Measurements from ENCODE around the gene GNAQ. TPM values are rescaled to one million over a fixed set of nuclear protein-coding genes. Genes with fewer than 3 reads are reported as not detected.

GNAQ gene
- total and polyA plus RNA-seq, 4 donors = 6.8 to 19.6 (median 12.6) TPM

DNA sequence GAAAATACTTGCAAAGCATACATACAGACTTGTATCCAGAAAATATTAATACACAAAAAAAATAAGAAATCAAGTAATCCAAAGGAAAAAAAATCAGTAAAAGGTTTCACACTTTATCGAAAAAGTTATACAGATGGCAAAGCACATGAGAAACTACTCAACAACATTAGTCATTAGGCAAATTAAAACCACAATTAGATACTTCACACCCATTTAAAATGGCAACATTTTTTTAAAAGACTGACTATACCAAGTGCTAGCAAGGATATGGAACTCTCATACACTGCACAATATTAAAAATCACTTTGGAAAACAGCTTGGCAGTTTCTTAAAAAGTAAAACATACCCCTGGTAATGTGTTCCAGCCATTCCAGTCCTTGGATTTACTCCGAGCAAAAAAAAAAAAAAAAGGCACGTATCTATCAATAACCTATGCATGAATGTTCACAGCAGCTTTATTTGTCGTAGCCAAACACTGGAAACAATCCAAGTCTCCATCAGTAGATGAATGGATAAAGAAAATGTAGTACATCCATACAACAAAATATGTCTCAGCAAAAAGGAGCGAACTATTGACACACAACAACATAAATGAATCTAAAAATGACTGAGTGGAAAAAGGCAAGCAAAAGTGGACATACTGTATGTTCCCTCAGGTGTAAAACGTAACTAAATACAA lies 66.0 kb downstream of the GNAQ start:
- 64% methylated on average over 6 of the region's 6 CpGs for WGBS
- TF ChIP-seq, protein P1, sequence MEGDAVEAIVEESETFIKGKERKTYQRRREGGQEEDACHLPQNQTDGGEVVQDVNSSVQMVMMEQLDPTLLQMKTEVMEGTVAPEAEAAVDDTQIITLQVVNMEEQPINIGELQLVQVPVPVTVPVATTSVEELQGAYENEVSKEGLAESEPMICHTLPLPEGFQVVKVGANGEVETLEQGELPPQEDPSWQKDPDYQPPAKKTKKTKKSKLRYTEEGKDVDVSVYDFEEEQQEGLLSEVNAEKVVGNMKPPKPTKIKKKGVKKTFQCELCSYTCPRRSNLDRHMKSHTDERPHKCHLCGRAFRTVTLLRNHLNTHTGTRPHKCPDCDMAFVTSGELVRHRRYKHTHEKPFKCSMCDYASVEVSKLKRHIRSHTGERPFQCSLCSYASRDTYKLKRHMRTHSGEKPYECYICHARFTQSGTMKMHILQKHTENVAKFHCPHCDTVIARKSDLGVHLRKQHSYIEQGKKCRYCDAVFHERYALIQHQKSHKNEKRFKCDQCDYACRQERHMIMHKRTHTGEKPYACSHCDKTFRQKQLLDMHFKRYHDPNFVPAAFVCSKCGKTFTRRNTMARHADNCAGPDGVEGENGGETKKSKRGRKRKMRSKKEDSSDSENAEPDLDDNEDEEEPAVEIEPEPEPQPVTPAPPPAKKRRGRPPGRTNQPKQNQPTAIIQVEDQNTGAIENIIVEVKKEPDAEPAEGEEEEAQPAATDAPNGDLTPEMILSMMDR (IDR thresholded peaks at IDR 0.05; ENCODE audit: low read depth, low read length, missing input control) = no peak
- TF ChIP-seq, protein P2, sequence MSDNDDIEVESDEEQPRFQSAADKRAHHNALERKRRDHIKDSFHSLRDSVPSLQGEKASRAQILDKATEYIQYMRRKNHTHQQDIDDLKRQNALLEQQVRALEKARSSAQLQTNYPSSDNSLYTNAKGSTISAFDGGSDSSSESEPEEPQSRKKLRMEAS (IDR thresholded peaks at IDR 0.05) = no peak
- TF ChIP-seq HNF4G (IDR thresholded peaks at IDR 0.05) (no peak), HNF4A (conservative IDR thresholded peaks at IDR 0.05) (no peak), SP1 (IDR thresholded peaks at IDR 0.05) (no peak), FOXA2 (IDR thresholded peaks at IDR 0.05) (no peak), JUND (IDR thresholded peaks at IDR 0.05) (no peak), TAF1 (conservative IDR thresholded peaks at IDR 0.05) (no peak)
- TF ChIP-seq, protein P3, sequence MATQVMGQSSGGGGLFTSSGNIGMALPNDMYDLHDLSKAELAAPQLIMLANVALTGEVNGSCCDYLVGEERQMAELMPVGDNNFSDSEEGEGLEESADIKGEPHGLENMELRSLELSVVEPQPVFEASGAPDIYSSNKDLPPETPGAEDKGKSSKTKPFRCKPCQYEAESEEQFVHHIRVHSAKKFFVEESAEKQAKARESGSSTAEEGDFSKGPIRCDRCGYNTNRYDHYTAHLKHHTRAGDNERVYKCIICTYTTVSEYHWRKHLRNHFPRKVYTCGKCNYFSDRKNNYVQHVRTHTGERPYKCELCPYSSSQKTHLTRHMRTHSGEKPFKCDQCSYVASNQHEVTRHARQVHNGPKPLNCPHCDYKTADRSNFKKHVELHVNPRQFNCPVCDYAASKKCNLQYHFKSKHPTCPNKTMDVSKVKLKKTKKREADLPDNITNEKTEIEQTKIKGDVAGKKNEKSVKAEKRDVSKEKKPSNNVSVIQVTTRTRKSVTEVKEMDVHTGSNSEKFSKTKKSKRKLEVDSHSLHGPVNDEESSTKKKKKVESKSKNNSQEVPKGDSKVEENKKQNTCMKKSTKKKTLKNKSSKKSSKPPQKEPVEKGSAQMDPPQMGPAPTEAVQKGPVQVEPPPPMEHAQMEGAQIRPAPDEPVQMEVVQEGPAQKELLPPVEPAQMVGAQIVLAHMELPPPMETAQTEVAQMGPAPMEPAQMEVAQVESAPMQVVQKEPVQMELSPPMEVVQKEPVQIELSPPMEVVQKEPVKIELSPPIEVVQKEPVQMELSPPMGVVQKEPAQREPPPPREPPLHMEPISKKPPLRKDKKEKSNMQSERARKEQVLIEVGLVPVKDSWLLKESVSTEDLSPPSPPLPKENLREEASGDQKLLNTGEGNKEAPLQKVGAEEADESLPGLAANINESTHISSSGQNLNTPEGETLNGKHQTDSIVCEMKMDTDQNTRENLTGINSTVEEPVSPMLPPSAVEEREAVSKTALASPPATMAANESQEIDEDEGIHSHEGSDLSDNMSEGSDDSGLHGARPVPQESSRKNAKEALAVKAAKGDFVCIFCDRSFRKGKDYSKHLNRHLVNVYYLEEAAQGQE (IDR thresholded peaks at IDR 0.05) = no peak
- TF ChIP-seq, protein P4, sequence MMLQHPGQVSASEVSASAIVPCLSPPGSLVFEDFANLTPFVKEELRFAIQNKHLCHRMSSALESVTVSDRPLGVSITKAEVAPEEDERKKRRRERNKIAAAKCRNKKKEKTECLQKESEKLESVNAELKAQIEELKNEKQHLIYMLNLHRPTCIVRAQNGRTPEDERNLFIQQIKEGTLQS (IDR thresholded peaks at IDR 0.05) = no peak
- Histone ChIP-seq H3K4me1 (ENCODE audit: control insufficient read depth in 4 of 4, insufficient read depth in 4 of 4, low read length in 3 of 4) (peaks cover 0 to 14% (median 2%) of the 10 kb centered on the region in 4 donors), H3K27ac (ENCODE audit: low read depth in 1 of 2, low read length in 2 of 2) (no peak overlapping the region), H3K36me3 (ENCODE audit: control insufficient read depth in 4 of 4, insufficient read depth in 3 of 4, low read depth in 1 of 4, low read length in 3 of 4) (no peaks in the 10 kb centered on the region), H3K27me3 (ENCODE audit: control insufficient read depth in 4 of 4, insufficient read depth in 4 of 4, low read length in 3 of 4) (no peaks in the 10 kb centered on the region), H3K4me3 (ENCODE audit: low read depth in 1 of 3, low read length in 3 of 3) (no peak overlapping the region), H3K9ac (ENCODE audit: low read depth in 1 of 2, low read length in 2 of 2) (no peak overlapping the region), H3K9me3 (ENCODE audit: control insufficient read depth in 4 of 4, low read length in 3 of 4) (no peaks in the 10 kb centered on the region)
- DNase-seq (ENCODE audit: low spot score) = no peak

DNA sequence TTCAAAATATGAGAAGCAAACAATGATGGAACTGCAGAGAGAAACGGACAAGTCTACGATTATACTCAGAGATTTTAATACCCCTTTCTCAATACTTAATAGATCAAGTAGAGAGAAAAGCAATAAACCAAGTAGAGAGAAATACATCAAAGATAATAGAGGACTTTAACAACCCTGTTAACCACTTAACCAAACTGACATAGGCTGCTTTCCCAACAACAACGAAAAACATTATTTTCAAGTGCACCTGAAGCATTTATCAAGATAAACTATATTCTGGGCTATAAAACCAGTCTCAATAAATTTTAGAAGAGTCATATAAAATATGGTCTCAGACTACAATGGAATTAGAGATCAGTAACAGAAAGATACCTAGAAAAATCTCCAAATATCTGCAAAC lies 67.4 kb downstream of the GNAQ start:
- Histone ChIP-seq H3K27ac (ENCODE audit: low read depth in 1 of 2, low read length in 2 of 2) (no peak overlapping the region), H3K4me3 (ENCODE audit: low read depth in 1 of 3, low read length in 3 of 3) (no peak overlapping the region), H3K36me3 (ENCODE audit: control insufficient read depth in 4 of 4, insufficient read depth in 3 of 4, low read depth in 1 of 4, low read length in 3 of 4) (no peaks in the 10 kb centered on the region), H3K27me3 (ENCODE audit: control insufficient read depth in 4 of 4, insufficient read depth in 4 of 4, low read length in 3 of 4) (no peaks in the 10 kb centered on the region), H3K4me1 (ENCODE audit: control insufficient read depth in 4 of 4, insufficient read depth in 4 of 4, low read length in 3 of 4) (peaks cover 0 to 21% (median 3%) of the 10 kb centered on the region in 4 donors), H3K9me3 (ENCODE audit: control insufficient read depth in 4 of 4, low read length in 3 of 4) (no peaks in the 10 kb centered on the region), H3K9ac (ENCODE audit: low read depth in 1 of 2, low read length in 2 of 2) (no peak overlapping the region)
- DNase-seq (ENCODE audit: low spot score) = no peak
- TF ChIP-seq RXRA (IDR thresholded peaks at IDR 0.05) (no peak), HNF4G (IDR thresholded peaks at IDR 0.05) (no peak), TAF1 (conservative IDR thresholded peaks at IDR 0.05) (no peak), YY1 (IDR thresholded peaks at IDR 0.05) (no peak), JUND (IDR thresholded peaks at IDR 0.05) (no peak), EGR1 (IDR thresholded peaks at IDR 0.05; ENCODE audit: low read depth in 2 of 2) (no peak), FOXA2 (IDR thresholded peaks at IDR 0.05) (no peak), GABPA (IDR thresholded peaks at IDR 0.05 in 1 of 2, conservative IDR thresholded peaks at IDR 0.05 in 1 of 2) (no peak)
- TF ChIP-seq, protein P5, sequence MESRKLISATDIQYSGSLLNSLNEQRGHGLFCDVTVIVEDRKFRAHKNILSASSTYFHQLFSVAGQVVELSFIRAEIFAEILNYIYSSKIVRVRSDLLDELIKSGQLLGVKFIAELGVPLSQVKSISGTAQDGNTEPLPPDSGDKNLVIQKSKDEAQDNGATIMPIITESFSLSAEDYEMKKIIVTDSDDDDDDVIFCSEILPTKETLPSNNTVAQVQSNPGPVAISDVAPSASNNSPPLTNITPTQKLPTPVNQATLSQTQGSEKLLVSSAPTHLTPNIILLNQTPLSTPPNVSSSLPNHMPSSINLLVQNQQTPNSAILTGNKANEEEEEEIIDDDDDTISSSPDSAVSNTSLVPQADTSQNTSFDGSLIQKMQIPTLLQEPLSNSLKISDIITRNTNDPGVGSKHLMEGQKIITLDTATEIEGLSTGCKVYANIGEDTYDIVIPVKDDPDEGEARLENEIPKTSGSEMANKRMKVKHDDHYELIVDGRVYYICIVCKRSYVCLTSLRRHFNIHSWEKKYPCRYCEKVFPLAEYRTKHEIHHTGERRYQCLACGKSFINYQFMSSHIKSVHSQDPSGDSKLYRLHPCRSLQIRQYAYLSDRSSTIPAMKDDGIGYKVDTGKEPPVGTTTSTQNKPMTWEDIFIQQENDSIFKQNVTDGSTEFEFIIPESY (IDR thresholded peaks at IDR 0.05) = no peak
- TF ChIP-seq, protein P1 (IDR thresholded peaks at IDR 0.05; ENCODE audit: low read depth, low read length, missing input control) = no peak
- TF ChIP-seq, protein P3 (IDR thresholded peaks at IDR 0.05) = no peak
- TF ChIP-seq, protein P4 (IDR thresholded peaks at IDR 0.05) = no peak
- TF ChIP-seq, protein P2 (IDR thresholded peaks at IDR 0.05) = no peak
- WGBS = 90% methylated on average over 3 of the region's 3 CpGs
